Neural crest cell (in vitro differentiated cells): ENCODE data around the gene ERC2. TPM values are rescaled to one million over a fixed set of nuclear protein-coding genes. Genes with fewer than 3 reads are reported as not detected.

Experiments used
- DNase-seq: peaks from one replicate; pipeline ENCODE4 v3.0.0; 2021; ENCODE audit warnings: low read depth, mixed read lengths, low spot score
- H3K27ac Mint-ChIP-seq: one replicate; pipeline ENCODE4 v1.8.0; 2021; ENCODE audit warnings: mild to moderate bottlenecking, mixed read lengths; ENCODE audit not compliant: unreplicated experiment
- H3K27me3 Mint-ChIP-seq: 2 replicates; pipeline ENCODE4 v1.8.0; 2021; ENCODE audit warnings: low read depth, mild to moderate bottlenecking, mixed read lengths
- H3K36me3 Mint-ChIP-seq: 2 replicates; pipeline ENCODE4 v1.8.0; 2021; ENCODE audit warnings: low read depth, mild to moderate bottlenecking, mixed read lengths
- H3K4me1 Mint-ChIP-seq: 2 replicates; pipeline ENCODE4 v1.8.0; 2021; ENCODE audit warnings: mixed read lengths
- H3K4me3 Mint-ChIP-seq: one replicate; pipeline ENCODE4 v1.8.0; 2021; ENCODE audit warnings: mild to moderate bottlenecking, mixed read lengths
- H3K9me3 Mint-ChIP-seq: 2 replicates; pipeline ENCODE4 v1.8.0; 2021; ENCODE audit warnings: mixed read lengths
- CTCF ChIP-seq: fragments of 200-600 bp; sonication (generic); conservative IDR thresholded peaks from 2 replicates; pipeline ENCODE4 v1.5.0; 2021; ENCODE audit warnings: antibody characterized with exemption, mild to moderate bottlenecking
- total RNA-seq: library from RNA; stranded (reverse); gene quantifications from 2 replicates; pipeline ENCODE4 v1.2.1, GENCODE V29; 2021

ERC2 gene
- total RNA-seq, 1 donor from 2014 or later: 13.5 TPM

GRCh38 chr3:55484801-55485791, 983.2 kb downstream of the ERC2 start:
- peaks cover 73% of the 10 kb centered on the region for H3K4me1 Mint-ChIP-seq
- TF ChIP-seq CTCF: peak; percentile 89
- peak overlapping the region; percentile 90 for H3K4me3 Mint-ChIP-seq
- no peaks in the 10 kb centered on the region for H3K9me3 Mint-ChIP-seq
- DNase-seq: peak; percentile 80
- no peak overlapping the region for H3K27ac Mint-ChIP-seq
- H3K36me3 Mint-ChIP-seq: peaks cover 3% of the 10 kb centered on the region
- peaks cover 97% of the 10 kb centered on the region for H3K27me3 Mint-ChIP-seq

- TF ChIP-seq CTCF: no peak
- H3K36me3 Mint-ChIP-seq: peaks cover 3% of the 10 kb centered on the region
- peaks cover 65% of the 10 kb centered on the region for H3K4me1 Mint-ChIP-seq
- H3K4me3 Mint-ChIP-seq: peak overlapping the region; percentile 90
- no peaks in the 10 kb centered on the region for H3K9me3 Mint-ChIP-seq
- H3K27ac Mint-ChIP-seq: no peak overlapping the region
- no peak for DNase-seq
- peaks cover 97% of the 10 kb centered on the region for H3K27me3 Mint-ChIP-seq
Measured at GRCh38 chr3:55484191-55484689, 984.0 kb downstream of the ERC2 start.

- no peak for TF ChIP-seq CTCF
- H3K27me3 Mint-ChIP-seq: peaks cover 94% of the 10 kb centered on the region
- peaks cover 3% of the 10 kb centered on the region for H3K36me3 Mint-ChIP-seq
- peaks cover 58% of the 10 kb centered on the region for H3K4me1 Mint-ChIP-seq
- no peaks in the 10 kb centered on the region for H3K9me3 Mint-ChIP-seq
- H3K27ac Mint-ChIP-seq: peak overlapping the region; percentile 21
- H3K4me3 Mint-ChIP-seq: peak overlapping the region; percentile 90
- peak; percentile 2 for DNase-seq
Measured at GRCh38 chr3:55483196-55484095, 984.8 kb downstream of the ERC2 start.

- peak; percentile 33 for DNase-seq
- Mint-ChIP-seq H3K27ac (no peak overlapping the region), H3K4me3 (peak overlapping the region; percentile 90), H3K4me1 (peaks cover 59% of the 10 kb centered on the region), H3K27me3 (peaks cover 93% of the 10 kb centered on the region), H3K36me3 (peaks cover 3% of the 10 kb centered on the region), H3K9me3 (no peaks in the 10 kb centered on the region)
- no peak for TF ChIP-seq CTCF
Measured at GRCh38 chr3:55482496-55483195, 985.6 kb downstream of the ERC2 start.
